WTC11 (cell line): ENCODE data around the gene AKR1C4. TPM values are rescaled to one million over a fixed set of nuclear protein-coding genes. Genes with fewer than 3 reads are reported as not detected.

Experiments
- ATAC-seq: fragments of 200-7000 bp; cut with Tn5 transposase; 2 replicates; pipeline ENCODE4 v1.10.0; 2021; ENCODE audit warnings: mild to moderate bottlenecking, moderate library complexity
- CTCF ChIA-PET: fragments of 300-600 bp; sonication (Branson Sonifier 250); formaldehyde crosslinking; loops from one replicate; lab custom pipeline; 2021; ENCODE audit warnings: antibody characterized with exemption; lab: Charles Lee
- POLR2A ChIA-PET: fragments of 350-600 bp; sonication (Branson Sonifier 250); formaldehyde crosslinking; loops from one replicate; lab custom pipeline; 2021; ENCODE audit warnings: antibody characterized with exemption; lab: Charles Lee
- DNase-seq: peaks from one replicate; pipeline ENCODE4 v3.0.0; 2021; ENCODE audit warnings: low spot score
- H3K27ac Mint-ChIP-seq: 2 replicates; pipeline ENCODE4 v1.8.0; 2021; ENCODE audit warnings: mixed read lengths
- H3K27me3 Mint-ChIP-seq: 2 replicates; pipeline ENCODE4 v1.8.0; 2021; ENCODE audit warnings: low read depth, mild to moderate bottlenecking, moderate library complexity, mixed read lengths
- H3K36me3 Mint-ChIP-seq: 2 replicates; pipeline ENCODE4 v1.8.0; 2021; ENCODE audit warnings: mixed read lengths
- H3K4me1 Mint-ChIP-seq: 2 replicates; pipeline ENCODE4 v1.8.0; 2022; ENCODE audit warnings: mixed read lengths
- H3K4me3 Mint-ChIP-seq: 2 replicates; pipeline ENCODE4 v1.8.0; 2021; ENCODE audit warnings: mild to moderate bottlenecking, moderate library complexity, mixed read lengths
- H3K9me3 Mint-ChIP-seq: 2 replicates; pipeline ENCODE4 v1.8.0; 2021; ENCODE audit warnings: mixed read lengths
- EMX1 ChIP-seq: fragments of 250-450 bp; sonication (Bioruptor Pico); IDR thresholded peaks from 2 replicates; pipeline ENCODE4 v1.8.0; 2021; ENCODE audit warnings: mild to moderate bottlenecking
- FOXJ3 ChIP-seq: sonication (generic); formaldehyde crosslinking; IDR thresholded peaks from 2 replicates; pipeline ENCODE4 v1.9.0; 2021; ENCODE audit warnings: missing genetic modification reagents, mild to moderate bottlenecking, borderline replicate concordance
- GABPB1 ChIP-seq: sonication (generic); formaldehyde crosslinking; IDR thresholded peaks from 2 replicates; pipeline ENCODE4 v1.8.1; 2023; ENCODE audit warnings: mild to moderate bottlenecking, missing genetic modification reagents
- JUN ChIP-seq: sonication (generic); formaldehyde crosslinking; IDR thresholded peaks from 2 replicates; pipeline ENCODE4 v1.8.0; 2023; ENCODE audit warnings: mild to moderate bottlenecking, missing genetic modification reagents
- NR1H2 ChIP-seq: sonication (generic); formaldehyde crosslinking; IDR thresholded peaks from 2 replicates; pipeline ENCODE4 v1.9.0; 2021; ENCODE audit warnings: mild to moderate bottlenecking, moderate library complexity, missing genetic modification reagents
- NR2C2 ChIP-seq: sonication (generic); formaldehyde crosslinking; IDR thresholded peaks from 2 replicates; pipeline ENCODE4 v1.8.0; 2022; ENCODE audit warnings: mild to moderate bottlenecking, missing genetic modification reagents
- SP1 ChIP-seq: sonication (generic); formaldehyde crosslinking; conservative IDR thresholded peaks from 2 replicates; pipeline ENCODE4 v1.8.1; 2022; ENCODE audit warnings: missing genetic modification reagents
- ZBTB21 ChIP-seq: sonication (generic); formaldehyde crosslinking; IDR thresholded peaks from 2 replicates; pipeline ENCODE4 v1.8.1; 2023; ENCODE audit warnings: mild to moderate bottlenecking, missing genetic modification reagents, borderline replicate concordance
- ZNF219 ChIP-seq: sonication (generic); formaldehyde crosslinking; IDR thresholded peaks from 2 replicates; pipeline ENCODE4 v1.8.0; 2023; ENCODE audit warnings: missing genetic modification reagents, mild to moderate bottlenecking, borderline replicate concordance
- ZNF416 ChIP-seq: fragments of 250-450 bp; sonication (Bioruptor Pico); IDR thresholded peaks from 2 replicates; pipeline ENCODE4 v1.9.0; 2021; ENCODE audit warnings: mild to moderate bottlenecking, inconsistent platforms
- total RNA-seq: library from RNA; stranded (reverse); gene quantifications from 3 replicates; pipeline ENCODE4 v1.2.3, GENCODE V29; 2021
- TF ChIP-seq, protein P1 (sequence below): sonication (generic); formaldehyde crosslinking; IDR thresholded peaks from 2 replicates; pipeline ENCODE4 v1.8.0; 2022; ENCODE audit warnings: mild to moderate bottlenecking, missing genetic modification reagents
- TF ChIP-seq, protein P2 (sequence below): sonication (generic); formaldehyde crosslinking; IDR thresholded peaks from 2 replicates; pipeline ENCODE4 v1.8.0; 2022; ENCODE audit warnings: mild to moderate bottlenecking, missing genetic modification reagents
- TF ChIP-seq, protein P3 (sequence below): sonication (generic); formaldehyde crosslinking; IDR thresholded peaks from 2 replicates; pipeline ENCODE4 v1.8.1; 2023; ENCODE audit warnings: mild to moderate bottlenecking, moderate library complexity, missing genetic modification reagents
- TF ChIP-seq, protein P4 (sequence below): sonication (generic); formaldehyde crosslinking; conservative IDR thresholded peaks from 2 replicates; pipeline ENCODE4 v1.8.1; 2023; ENCODE audit warnings: mild to moderate bottlenecking, low read depth, missing genetic modification reagents, moderate library complexity

Gene AKR1C4
- total RNA-seq, 1 experiment from 2014 or later = not detected

DNA sequence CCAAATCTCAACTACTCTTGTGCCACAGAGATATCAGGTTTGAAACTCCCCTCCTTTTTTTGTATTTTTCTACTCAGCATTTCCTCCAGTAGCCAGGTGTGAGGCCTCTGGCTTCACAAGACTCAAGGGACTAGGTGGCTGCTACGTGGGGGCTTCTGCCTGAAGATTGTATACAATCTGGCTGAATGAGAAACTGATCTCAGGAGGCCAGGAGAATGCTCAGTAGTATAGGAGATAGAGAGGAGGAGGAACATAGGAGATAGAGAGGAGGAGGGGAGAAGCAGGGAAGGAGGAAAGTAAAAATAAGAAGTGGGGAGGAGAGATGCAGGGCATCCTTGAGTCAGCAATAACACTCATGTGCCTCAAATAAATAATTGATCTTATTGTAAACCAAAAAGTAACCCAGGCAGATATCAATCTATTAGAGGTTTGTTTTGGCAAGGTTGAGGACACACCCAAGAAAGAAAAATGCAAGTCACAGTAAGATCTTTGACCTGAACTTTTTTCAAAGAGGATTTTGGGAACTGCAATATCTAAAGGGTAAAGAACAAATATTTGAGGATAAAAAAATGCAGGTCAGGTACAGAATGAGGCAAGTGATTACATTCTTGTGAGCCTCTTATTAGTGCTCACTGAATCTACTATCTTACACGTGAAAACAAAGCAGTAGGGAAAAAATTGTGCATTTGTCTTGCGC lies 48.5 kb upstream of the AKR1C4 start:
- TF ChIP-seq NR2C2 = no peak
- TF ChIP-seq GABPB1 (CRISPR knock-in tag) = 0 out of 2 replicates have a peak, but pooled peaks have one; percentile 19
- DNase-seq = no peak
- H3K36me3 Mint-ChIP-seq = peaks cover 17% of the 10 kb centered on the region
- H3K27me3 Mint-ChIP-seq = no peaks in the 10 kb centered on the region; the same call in 1 of the 2 replicates
- CTCF ChIA-PET = no interaction called here
- H3K4me3 Mint-ChIP-seq = no peak overlapping the region
- no peak overlapping the region for H3K27ac Mint-ChIP-seq
- peaks cover 59% of the 10 kb centered on the region for H3K9me3 Mint-ChIP-seq
- H3K4me1 Mint-ChIP-seq = no peaks in the 10 kb centered on the region
- ATAC-seq = no peak
- POLR2A ChIA-PET = no interaction called here

DNA sequence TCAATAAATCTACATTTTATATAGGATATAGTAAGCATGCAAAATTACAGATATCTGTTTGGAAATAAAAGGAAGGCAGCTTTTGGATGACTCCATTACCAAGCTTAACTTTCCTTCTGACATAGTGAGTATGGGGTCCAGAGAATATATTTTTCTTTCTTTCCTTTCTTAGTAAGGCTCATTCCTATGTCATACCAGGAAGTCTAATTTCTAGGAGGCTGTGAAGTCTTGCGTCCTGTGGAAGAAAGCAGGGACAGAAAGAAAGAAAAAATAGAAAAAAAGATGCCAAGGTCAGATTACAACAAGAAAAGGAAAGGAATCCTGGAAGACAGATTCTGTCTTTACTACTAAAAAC lies 48.0 kb upstream of the AKR1C4 start:
- H3K36me3 Mint-ChIP-seq = peaks cover 17% of the 10 kb centered on the region
- ChIA-PET CTCF (no interaction called here), POLR2A (no interaction called here)
- H3K4me1 Mint-ChIP-seq = no peaks in the 10 kb centered on the region
- no peak overlapping the region for H3K4me3 Mint-ChIP-seq
- DNase-seq = no peak
- no peaks in the 10 kb centered on the region; the same call in 1 of the 2 replicates for H3K27me3 Mint-ChIP-seq
- H3K27ac Mint-ChIP-seq = no peak overlapping the region
- H3K9me3 Mint-ChIP-seq = peaks cover 61% of the 10 kb centered on the region
- ATAC-seq = no peak
- TF ChIP-seq, protein P1, sequence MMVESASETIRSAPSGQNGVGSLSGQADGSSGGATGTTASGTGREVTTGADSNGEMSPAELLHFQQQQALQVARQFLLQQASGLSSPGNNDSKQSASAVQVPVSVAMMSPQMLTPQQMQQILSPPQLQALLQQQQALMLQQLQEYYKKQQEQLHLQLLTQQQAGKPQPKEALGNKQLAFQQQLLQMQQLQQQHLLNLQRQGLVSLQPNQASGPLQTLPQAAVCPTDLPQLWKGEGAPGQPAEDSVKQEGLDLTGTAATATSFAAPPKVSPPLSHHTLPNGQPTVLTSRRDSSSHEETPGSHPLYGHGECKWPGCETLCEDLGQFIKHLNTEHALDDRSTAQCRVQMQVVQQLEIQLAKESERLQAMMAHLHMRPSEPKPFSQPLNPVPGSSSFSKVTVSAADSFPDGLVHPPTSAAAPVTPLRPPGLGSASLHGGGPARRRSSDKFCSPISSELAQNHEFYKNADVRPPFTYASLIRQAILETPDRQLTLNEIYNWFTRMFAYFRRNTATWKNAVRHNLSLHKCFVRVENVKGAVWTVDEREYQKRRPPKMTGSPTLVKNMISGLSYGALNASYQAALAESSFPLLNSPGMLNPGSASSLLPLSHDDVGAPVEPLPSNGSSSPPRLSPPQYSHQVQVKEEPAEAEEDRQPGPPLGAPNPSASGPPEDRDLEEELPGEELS (CRISPR knock-in tag) = no peak
- TF ChIP-seq, protein P2, sequence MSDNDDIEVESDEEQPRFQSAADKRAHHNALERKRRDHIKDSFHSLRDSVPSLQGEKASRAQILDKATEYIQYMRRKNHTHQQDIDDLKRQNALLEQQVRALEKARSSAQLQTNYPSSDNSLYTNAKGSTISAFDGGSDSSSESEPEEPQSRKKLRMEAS (CRISPR knock-in tag) = no peak
- TF ChIP-seq ZNF416 (no peak), FOXJ3 (no peak), ZNF219 (CRISPR knock-in tag) (no peak), GABPB1 (CRISPR knock-in tag) (no peak)
- TF ChIP-seq, protein P3, sequence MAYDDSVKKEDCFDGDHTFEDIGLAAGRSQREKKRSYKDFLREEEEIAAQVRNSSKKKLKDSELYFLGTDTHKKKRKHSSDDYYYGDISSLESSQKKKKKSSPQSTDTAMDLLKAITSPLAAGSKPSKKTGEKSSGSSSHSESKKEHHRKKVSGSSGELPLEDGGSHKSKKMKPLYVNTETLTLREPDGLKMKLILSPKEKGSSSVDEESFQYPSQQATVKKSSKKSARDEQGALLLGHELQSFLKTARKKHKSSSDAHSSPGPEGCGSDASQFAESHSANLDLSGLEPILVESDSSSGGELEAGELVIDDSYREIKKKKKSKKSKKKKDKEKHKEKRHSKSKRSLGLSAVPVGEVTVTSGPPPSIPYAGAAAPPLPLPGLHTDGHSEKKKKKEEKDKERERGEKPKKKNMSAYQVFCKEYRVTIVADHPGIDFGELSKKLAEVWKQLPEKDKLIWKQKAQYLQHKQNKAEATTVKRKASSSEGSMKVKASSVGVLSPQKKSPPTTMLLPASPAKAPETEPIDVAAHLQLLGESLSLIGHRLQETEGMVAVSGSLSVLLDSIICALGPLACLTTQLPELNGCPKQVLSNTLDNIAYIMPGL (CRISPR knock-in tag) = no peak
- TF ChIP-seq, all 79 proteins: peak for 0

- Mint-ChIP-seq H3K4me3 (no peak overlapping the region), H3K4me1 (no peaks in the 10 kb centered on the region), H3K27ac (no peak overlapping the region), H3K27me3 (no peaks in the 10 kb centered on the region; the same call in 1 of the 2 replicates), H3K36me3 (peaks cover 21% of the 10 kb centered on the region), H3K9me3 (peaks cover 81% of the 10 kb centered on the region)
- CTCF ChIA-PET = no interaction called here
- DNase-seq = no peak
- TF ChIP-seq SP1 (CRISPR knock-in tag) (no peak), NR1H2 (CRISPR knock-in tag) (no peak), ZBTB21 (CRISPR knock-in tag) (no peak), EMX1 (CRISPR knock-in tag) (no peak), JUN (no peak)
- TF ChIP-seq, protein P4, sequence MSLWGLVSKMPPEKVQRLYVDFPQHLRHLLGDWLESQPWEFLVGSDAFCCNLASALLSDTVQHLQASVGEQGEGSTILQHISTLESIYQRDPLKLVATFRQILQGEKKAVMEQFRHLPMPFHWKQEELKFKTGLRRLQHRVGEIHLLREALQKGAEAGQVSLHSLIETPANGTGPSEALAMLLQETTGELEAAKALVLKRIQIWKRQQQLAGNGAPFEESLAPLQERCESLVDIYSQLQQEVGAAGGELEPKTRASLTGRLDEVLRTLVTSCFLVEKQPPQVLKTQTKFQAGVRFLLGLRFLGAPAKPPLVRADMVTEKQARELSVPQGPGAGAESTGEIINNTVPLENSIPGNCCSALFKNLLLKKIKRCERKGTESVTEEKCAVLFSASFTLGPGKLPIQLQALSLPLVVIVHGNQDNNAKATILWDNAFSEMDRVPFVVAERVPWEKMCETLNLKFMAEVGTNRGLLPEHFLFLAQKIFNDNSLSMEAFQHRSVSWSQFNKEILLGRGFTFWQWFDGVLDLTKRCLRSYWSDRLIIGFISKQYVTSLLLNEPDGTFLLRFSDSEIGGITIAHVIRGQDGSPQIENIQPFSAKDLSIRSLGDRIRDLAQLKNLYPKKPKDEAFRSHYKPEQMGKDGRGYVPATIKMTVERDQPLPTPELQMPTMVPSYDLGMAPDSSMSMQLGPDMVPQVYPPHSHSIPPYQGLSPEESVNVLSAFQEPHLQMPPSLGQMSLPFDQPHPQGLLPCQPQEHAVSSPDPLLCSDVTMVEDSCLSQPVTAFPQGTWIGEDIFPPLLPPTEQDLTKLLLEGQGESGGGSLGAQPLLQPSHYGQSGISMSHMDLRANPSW = no peak
- TF ChIP-seq, protein P2 (CRISPR knock-in tag) = no peak
- ATAC-seq = no peak
- POLR2A ChIA-PET = no interaction called here
Observed at GRCh38 chr10:5151076-5151475, 45.6 kb upstream of the AKR1C4 start.
